Activated CD8-positive, alpha-beta memory T cell treated with anti-CD3 and anti-CD28 coated beads for 1 hour (primary cell): ENCODE data around the gene STON1.
"Not testable (repeated sequence)": the region's sequence is repeated elsewhere in the genome, so short reads cannot be mapped to it uniquely, and the experiment has no call there.

Source experiments
- DNase-seq, 2 donors: peaks; one replicate each; pipeline ENCODE4 v3.0.0-alpha.2; 2020; ENCODE audit warnings: low read depth in 1 of 2; ENCODE audit errors: extremely low read depth in 1 of 2

Gene STON1

GRCh38 chr2:48617618-48618017 lies 87.7 kb downstream of the STON1 start, which contains the start of gene GTF2A1L:
GTF2A1L (plus strand) TSS chr2:48617856; CDS start chr2:48617875, 19 bp downstream.
- DNase-seq = no peak

DNA sequence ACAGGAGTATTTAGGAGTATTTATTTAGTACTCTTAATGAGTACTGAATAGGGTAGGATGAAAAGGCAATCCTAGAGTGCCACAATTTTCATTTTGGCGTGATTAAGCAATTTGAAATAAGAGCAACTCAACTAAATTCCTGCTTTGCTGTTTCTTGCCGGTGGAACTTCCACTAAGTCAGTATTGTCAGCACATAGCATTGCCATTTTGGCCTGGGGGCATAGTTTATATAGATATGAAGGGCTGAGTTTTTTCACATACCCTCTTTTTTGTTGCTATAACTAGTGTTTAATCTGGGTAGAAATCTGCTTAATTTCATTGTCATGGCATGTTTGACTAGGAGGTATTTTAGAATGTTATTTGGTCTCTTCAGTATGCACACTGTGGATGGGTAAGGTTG lies 89.6 kb downstream of the STON1 start:
- DNase-seq = no peak

DNA sequence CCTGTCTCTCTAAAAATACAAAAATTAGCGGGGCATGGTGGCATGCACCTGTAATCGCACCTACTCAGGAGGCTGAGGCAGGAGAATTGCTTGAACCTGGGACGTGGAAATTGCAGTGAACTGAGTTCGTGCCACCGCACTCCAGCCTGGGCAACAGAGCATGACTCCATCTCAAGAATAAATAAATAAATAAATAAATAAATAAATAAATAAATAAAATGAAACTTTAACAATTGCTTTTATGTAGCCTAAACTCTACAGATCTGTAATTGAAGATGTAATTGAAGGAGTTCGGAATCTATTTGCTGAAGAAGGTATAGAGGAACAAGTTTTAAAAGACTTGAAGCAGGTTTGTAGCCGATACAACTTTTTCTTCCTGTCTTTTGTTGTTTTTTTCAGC lies 90.7 kb downstream of the STON1 start:
- DNase-seq = no peak

GRCh38 chr2:48622691-48623090 lies 92.7 kb downstream of the STON1 start:
- DNase-seq = not testable (repeated sequence)

GRCh38 chr2:48624696-48625095 lies 94.7 kb downstream of the STON1 start:
- no peak for DNase-seq

GRCh38 chr2:48626047-48626446 lies 96.1 kb downstream of the STON1 start:
- DNase-seq = no peak

DNA sequence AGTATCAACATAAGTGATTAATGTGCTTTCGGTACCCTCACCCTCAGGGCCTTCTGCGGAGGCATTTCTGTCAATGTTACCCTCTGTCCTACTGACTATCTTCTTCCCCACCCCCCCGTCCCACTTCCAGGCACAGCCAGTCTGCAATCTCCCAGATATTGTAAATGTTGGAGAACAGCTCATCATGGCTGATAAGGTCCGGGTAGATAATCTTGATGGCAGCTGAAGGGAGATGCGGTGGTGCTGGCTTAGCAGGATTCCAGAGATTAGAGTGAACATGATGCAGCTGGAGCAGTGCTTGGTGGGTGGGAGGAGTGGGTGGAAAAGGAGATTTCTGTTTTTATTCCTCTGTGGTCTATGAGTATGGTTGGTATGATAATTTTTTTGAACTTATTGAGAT lies 103.2 kb downstream of the STON1 start:
- DNase-seq = no peak

- DNase-seq = no peak
Measured at GRCh38 chr2:48635786-48636185, 105.8 kb downstream of the STON1 start.

DNA sequence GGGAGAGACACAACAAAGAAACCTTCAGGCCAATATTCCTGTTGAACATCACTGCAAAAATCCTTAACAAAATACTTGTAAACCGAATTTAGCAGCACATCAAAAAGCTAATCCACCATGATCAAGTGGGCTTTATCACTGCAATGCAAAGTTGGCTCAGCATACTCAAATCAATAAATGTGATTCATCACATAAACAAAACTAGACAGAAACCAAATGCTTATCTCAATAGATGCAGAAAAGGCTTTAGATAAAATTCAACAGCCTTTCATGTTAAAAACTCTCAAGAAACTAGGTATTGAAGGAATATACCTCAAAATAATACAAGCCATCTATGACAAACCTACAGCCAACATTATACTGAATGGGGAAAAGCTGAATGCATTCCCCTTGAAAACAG lies 108.3 kb downstream of the STON1 start:
- no peak for DNase-seq
